Stimulated activated CD4-positive, alpha-beta T cell treated with anti-CD3 and anti-CD28 coated beads, TNF-alpha, amount 100 ng/mL, for 48 hours (primary cell): ENCODE measurements around the gene PTPRA.
"Not testable (repeated sequence)": the region's sequence is repeated elsewhere in the genome, so short reads cannot be mapped to it uniquely, and the experiment has no call there.

Experiments used
- DNase-seq, 3 donors: peaks; one replicate each; pipeline ENCODE4 v3.0.0-alpha.2; 2020; ENCODE audit warnings: low read depth in 3 of 3

Gene PTPRA

DNA sequence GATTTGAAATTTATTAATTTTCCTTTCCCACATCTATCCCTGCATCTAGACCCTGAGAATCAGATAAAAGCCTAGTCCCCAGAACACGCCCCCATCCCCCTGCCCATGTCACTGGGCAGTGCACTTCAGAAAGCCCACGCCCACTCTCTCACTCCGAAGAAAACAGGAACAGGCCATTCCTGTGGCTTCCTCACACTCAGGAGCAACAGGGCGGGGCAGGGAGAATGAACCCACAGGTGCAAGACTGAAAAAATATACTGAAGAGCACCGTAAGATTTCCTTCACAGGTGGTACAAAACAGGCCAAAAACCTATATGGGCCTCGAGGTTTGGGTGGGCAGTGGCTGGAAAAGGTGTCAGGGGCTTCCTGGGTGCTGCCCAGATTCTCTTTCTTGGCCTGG is 201.5 kb downstream of the PTPRA start:
- no peak for DNase-seq

DNA sequence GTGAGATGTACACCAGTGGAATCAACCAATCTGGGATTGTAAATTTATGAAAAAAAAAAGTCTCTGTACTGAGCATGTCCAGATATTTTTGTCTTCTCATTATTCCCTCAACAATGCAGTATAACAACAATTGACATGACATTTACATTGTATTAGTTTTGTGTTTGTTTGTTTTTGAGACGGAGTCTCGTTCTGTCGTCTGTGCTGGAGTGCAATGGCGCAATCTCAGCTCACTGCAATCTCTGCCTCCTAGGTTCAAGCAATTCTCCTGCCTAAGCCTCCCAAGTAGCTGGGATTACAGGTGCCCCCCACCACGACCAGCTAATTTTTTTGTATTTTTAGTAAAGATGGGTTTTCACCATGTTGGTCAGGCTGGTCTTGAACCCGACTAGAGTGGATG is 202.0 kb downstream of the PTPRA start:
- DNase-seq: not testable (repeated sequence)

DNA sequence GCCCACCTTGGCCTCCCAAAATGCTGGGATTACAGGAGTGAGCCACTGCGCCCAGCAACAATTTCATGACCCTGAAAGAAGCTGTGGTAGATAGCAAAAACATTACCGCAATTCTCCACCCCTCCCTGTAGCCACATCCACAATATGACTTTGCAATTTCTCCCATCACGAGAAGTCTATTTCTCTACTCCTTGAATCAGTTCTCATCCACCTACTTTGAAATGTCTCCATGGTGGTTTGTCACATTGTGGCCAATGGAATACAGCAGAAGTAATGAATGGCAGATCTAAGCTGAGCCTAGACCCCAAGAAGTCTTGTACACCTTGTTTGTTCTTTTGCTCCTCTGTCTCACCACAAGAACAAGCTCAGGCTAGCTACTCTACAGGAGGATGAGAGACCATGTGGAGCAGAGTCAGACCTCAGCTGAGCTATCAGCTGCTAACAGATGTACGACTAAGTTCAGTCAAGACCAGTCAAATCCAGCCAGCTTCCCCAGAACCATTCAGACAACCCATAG is 204.4 kb downstream of the PTPRA start:
- no peak for DNase-seq

DNA sequence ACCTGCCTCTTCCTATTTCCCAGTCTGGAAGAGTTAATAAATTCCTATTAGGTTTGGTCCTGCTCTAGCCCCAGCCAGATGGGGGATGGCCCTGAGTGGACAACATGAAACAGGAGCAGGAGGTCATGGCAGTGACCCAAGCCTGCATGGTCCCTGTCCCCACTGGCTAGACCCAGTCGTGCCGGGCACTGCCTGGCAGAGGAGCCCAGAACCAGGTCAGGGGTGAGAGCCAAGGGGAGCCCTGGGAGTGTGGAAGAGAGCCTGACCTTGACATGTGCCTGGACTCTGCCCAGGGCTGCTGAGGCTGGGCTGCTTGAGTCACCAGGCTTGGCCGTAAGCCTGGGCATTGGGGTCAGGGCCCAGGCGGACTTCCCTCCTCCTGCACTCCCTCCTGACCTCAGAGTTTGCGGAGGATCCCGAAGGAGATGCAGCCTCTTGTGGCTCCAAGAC is 207.7 kb downstream of the PTPRA start:
- DNase-seq: no peak

DNA sequence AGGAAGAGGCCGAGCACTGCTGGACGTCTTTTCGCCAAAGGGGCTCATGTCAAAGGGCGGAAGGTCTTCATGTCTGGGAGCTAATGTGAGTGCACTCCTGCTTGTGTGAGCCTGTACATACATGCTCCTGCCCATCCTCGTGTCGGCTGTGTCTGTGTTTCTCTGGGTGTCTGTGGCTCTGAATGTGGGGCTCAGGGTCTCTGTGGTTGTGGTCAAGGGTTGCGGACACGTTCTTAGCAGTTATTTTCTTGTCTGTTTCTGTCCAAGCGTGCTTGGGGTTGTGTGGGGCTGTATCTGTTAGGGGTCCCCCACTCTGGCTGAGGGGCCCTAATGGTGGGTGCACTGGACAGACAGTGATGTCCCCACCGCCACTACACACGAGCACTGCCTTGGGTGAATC is 208.4 kb downstream of the PTPRA start:
- no peak for DNase-seq

DNA sequence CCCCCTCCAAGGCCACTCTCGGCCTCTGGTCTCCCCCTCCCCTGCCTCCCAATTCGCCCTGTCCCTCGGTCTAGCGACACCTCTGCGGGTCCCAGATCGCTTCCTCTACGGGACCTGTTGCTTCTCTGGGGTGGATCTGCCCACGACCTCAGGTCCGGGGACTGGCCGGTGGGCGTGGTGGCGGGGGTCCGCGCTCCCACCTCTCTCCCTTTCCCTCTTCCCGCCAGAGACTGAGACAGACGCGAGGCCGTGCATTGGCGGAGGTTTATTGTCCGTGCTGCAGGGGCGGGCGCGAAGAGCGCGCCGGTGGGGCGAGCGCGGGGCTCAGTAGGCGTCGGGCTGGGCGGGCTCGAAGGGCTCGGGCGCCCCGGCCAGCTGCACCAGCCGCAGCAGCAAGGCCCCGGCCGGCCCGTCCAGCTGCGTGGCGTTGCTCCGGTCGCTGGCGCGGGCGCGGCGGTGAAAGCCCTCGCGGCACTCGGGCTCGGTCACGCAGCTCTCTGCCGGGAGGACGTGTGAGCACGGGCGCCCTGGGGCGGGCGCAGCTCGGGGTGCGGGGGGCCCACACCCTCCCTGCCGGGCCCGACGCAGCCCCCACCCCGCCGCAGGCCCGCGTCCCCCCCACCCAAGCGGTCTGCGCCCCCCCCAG is 209.1 kb downstream of the PTPRA start:
- no peak for DNase-seq

DNA sequence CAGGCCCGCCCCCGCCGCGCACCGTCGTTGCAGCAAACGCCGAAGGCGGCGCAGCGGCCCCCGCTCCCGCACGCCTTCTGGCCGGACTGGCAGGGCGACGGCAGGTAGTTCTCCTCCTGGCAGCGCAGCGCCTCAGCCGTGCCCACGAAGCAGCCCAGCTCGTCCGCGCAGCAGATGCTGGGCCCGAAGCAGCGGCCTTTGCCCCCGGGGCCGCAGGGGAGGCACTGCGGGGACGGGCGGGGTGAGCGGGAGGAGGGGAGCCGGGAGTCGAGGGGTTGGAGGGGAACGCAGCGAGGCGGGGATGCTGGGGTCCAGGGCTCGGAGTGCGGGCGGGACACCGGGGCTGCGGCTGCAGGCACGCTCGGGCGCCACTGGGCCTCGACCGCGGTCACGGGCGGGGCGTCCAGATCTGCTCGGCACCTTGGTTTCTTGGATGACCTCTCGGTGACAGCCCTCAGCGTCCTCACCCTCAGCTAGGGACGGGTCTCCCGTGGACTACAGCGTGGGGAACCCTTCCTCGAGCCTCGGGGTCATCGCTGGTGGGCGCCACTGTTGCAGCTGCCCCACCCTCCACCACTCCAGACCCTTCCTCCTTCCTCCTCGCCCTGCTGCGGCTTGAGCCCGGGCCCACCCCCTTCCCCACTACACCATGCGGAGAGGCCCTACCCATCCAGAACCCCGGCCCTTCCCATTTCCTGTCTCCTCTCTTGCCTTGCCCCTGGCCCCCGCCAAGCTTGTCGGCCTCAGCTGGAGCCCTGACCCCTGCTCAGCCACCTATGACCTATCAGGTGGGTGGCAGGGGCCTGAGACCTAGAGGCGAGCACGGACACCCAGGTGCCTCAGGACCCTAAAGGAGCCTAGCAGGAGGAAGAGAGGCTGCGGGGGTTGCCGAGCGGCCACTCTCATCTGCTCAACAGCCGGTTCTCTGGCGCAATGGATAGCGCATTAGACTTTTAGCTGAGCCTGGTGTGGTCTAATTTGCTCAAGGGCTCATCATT is 210.0 kb downstream of the PTPRA start:
- no peak for DNase-seq

DNA sequence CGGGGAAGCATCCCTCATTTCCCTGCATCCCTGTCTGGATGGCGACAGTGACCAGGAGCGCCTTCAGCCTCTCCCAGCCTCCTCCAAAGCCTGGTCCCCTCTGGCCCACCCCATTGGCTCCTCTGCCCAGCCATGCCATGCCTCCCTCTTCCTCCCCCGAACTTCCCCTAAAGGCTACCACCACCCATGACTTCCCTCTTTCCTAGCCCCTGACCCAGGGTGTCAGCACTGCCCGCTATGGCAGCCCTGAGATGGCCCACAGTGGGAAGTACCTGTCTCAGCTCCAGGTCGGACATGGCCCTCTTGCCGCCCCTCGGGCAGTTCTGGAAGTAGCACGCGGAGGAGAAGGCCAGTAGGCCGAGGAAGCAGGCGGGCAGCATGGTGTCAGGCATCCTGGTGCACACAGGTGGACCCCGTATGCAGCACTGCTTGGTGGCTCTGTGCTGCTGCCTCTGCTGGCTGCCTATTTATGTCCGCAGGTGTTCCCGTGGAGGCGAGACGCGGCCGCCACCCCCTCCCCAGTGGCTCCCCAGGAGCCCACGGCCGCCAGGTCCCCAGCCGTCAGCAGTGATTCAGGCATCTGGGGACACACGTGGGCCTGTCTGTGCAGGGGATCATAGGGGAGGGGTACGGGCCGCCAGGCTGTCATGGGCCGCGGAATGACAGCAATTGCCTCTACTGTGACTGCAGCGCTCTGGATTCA is 211.2 kb downstream of the PTPRA start, which contains the start of gene AVP:
Gene AVP (minus strand): TSS at position 442 of the 703 bp plus-strand sequence. CDS start 50 bp downstream, at position 392.
- no peak for DNase-seq

DNA sequence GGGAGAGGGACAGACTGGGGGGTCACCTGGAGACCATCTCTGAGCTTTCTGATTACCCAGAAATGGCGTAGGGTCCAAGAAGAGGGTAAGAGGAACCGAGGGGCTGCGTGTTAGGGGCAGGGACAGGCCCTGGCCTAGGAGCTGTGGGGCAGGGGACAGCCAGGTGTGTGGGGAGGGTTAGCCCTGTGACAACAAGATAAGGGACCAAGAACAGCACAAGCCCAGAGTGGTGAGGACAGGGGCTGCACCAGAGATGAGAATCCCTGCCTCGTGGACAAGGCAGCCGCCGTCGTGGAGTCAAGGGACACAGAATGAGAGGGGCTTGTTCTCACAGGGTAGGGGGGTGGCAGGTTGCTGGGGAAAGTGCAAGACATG is 211.7 kb downstream of the PTPRA start:
- DNase-seq: no peak

DNA sequence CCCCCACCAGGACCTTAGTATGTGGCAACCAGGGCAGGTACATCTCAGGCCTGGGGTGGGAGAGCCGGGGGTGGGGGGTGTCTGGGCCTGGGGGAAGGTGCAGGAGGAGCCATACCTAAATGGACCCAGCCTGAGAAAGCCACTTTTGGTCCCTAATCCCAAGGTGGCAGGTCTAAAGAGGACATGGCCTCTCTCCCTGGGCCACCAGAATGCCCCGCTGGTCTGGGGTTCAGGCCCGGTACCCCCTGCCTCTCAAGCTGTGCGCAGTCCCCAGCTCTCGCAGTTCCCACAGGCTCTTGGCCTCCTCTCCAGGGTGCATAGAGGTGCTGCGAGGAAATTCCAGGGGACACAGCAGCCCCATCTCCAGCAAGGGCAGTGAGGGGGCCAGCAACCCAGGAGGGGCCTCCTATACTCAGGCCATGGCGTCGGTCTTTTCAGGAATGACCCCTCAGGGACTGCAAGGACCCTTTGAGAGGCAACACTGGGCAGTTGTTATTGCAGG is 212.3 kb downstream of the PTPRA start:
- DNase-seq: no peak

DNA sequence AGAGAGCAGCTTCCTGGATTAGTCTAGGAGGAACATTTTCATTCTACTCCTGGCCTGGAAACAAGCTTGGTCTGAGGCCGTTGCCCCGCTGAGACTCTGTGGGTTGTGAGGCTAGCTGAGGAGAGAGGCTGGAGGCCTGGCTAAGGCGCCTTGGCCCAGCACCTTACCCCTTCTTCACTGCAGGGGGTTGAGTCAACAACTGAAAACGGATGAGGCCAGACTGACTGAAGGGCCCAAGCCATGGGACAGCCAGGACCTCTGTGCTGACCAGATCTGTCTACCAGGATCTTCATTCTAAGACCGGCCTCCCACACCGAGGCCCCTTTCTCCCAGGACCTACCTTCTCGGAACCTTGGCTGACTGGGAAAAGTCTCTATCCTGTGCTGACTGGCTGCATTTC is 214.8 kb downstream of the PTPRA start:
- no peak for DNase-seq
